IPS-15b (cell line): Measurements from ENCODE around the gene PDCD7.
"Not testable (repeated sequence)": the region's sequence is repeated elsewhere in the genome, so short reads cannot be mapped to it uniquely, and the experiment has no call there.

Experiments
- H3K27me3 ChIP-seq: one replicate; pipeline ENCODE4 v1.6.1; 2013; ENCODE audit warnings: low read length; ENCODE audit not compliant: control insufficient read depth, insufficient read depth
- H3K36me3 ChIP-seq: one replicate; pipeline ENCODE4 v1.6.1; 2013; ENCODE audit warnings: low read length; ENCODE audit not compliant: control insufficient read depth, insufficient read depth
- H3K4me1 ChIP-seq: one replicate; pipeline ENCODE4 v1.6.1; 2013; ENCODE audit warnings: mild to moderate bottlenecking, low read length; ENCODE audit not compliant: control insufficient read depth, insufficient read depth
- H3K4me3 ChIP-seq: one replicate; pipeline ENCODE4 v1.5.1; 2013; ENCODE audit warnings: low read depth, low read length
- H3K9ac ChIP-seq: one replicate; pipeline ENCODE4 v1.6.1; 2013; ENCODE audit warnings: low read depth, mild to moderate bottlenecking, low read length
- H3K9me3 ChIP-seq: one replicate; pipeline ENCODE4 v1.6.1; 2013; ENCODE audit warnings: mild to moderate bottlenecking, low read length; ENCODE audit not compliant: control insufficient read depth, insufficient read depth

PDCD7 gene

GRCh38 chr15:65096481-65097385 is 36.9 kb downstream of the PDCD7 start:
- Histone ChIP-seq H3K4me3 (no peak overlapping the region), H3K27me3 (no peaks in the 10 kb centered on the region), H3K36me3 (no peaks in the 10 kb centered on the region), H3K4me1 (no peaks in the 10 kb centered on the region), H3K9me3 (no peaks in the 10 kb centered on the region), H3K9ac (no peak overlapping the region)

GRCh38 chr15:65095747-65096104 is 37.9 kb downstream of the PDCD7 start:
- Histone ChIP-seq H3K27me3 (no peaks in the 10 kb centered on the region), H3K9ac (no peak overlapping the region), H3K4me3 (no peak overlapping the region)

GRCh38 chr15:65095011-65095746 is 38.4 kb downstream of the PDCD7 start:
- Histone ChIP-seq H3K36me3 (no peaks in the 10 kb centered on the region), H3K9me3 (no peaks in the 10 kb centered on the region), H3K4me3 (no peak overlapping the region), H3K4me1 (no peaks in the 10 kb centered on the region), H3K27me3 (no peaks in the 10 kb centered on the region), H3K9ac (no peak overlapping the region)

More at GRCh38 chr15:65095747-65096104, 37.9 kb downstream of the PDCD7 start:
- Histone ChIP-seq H3K4me1 (no peaks in the 10 kb centered on the region), H3K36me3 (no peaks in the 10 kb centered on the region), H3K9me3 (no peaks in the 10 kb centered on the region)

GRCh38 chr15:65094294-65094995 is 39.2 kb downstream of the PDCD7 start:
- Histone ChIP-seq H3K36me3 (no peaks in the 10 kb centered on the region), H3K9ac (no peak overlapping the region), H3K9me3 (no peaks in the 10 kb centered on the region), H3K4me1 (no peaks in the 10 kb centered on the region), H3K27me3 (no peaks in the 10 kb centered on the region), H3K4me3 (no peak overlapping the region)

- H3K36me3 ChIP-seq, H3K9ac ChIP-seq, H3K27me3 ChIP-seq, H3K4me1 ChIP-seq, H3K9me3 ChIP-seq, H3K4me3 ChIP-seq: not testable (repeated sequence)
Observed at GRCh38 chr15:65093793-65094170, 39.8 kb downstream of the PDCD7 start.

- no peaks in the 10 kb centered on the region for H3K9me3 ChIP-seq
- no peak overlapping the region for H3K9ac ChIP-seq
- no peaks in the 10 kb centered on the region for H3K27me3 ChIP-seq
- no peak overlapping the region for H3K4me3 ChIP-seq
- no peaks in the 10 kb centered on the region for H3K4me1 ChIP-seq
- H3K36me3 ChIP-seq: no peaks in the 10 kb centered on the region
Observed at GRCh38 chr15:65092911-65093792, 40.5 kb downstream of the PDCD7 start.

GRCh38 chr15:65091946-65092770 is 41.5 kb downstream of the PDCD7 start:
- Histone ChIP-seq H3K36me3 (no peaks in the 10 kb centered on the region), H3K9me3 (no peaks in the 10 kb centered on the region), H3K9ac (no peak overlapping the region), H3K4me3 (no peak overlapping the region), H3K4me1 (no peaks in the 10 kb centered on the region), H3K27me3 (no peaks in the 10 kb centered on the region)

- H3K36me3 ChIP-seq: no peaks in the 10 kb centered on the region
- no peak overlapping the region for H3K4me3 ChIP-seq
- peaks cover 2% of the 10 kb centered on the region for H3K4me1 ChIP-seq
- H3K9me3 ChIP-seq: no peaks in the 10 kb centered on the region
- no peak overlapping the region for H3K9ac ChIP-seq
- H3K27me3 ChIP-seq: no peaks in the 10 kb centered on the region
Observed at GRCh38 chr15:65089206-65089824, 44.3 kb downstream of the PDCD7 start.

- Histone ChIP-seq H3K4me3 (no peak overlapping the region), H3K9ac (no peak overlapping the region), H3K9me3 (no peaks in the 10 kb centered on the region), H3K4me1 (peaks cover 7% of the 10 kb centered on the region), H3K27me3 (no peaks in the 10 kb centered on the region), H3K36me3 (no peaks in the 10 kb centered on the region)
Observed at GRCh38 chr15:65088643-65089021, 45.0 kb downstream of the PDCD7 start.

GRCh38 chr15:65087873-65088642 is 45.5 kb downstream of the PDCD7 start:
- H3K36me3 ChIP-seq: no peaks in the 10 kb centered on the region
- no peak overlapping the region for H3K4me3 ChIP-seq
- no peaks in the 10 kb centered on the region for H3K27me3 ChIP-seq
- no peaks in the 10 kb centered on the region for H3K9me3 ChIP-seq
- peaks cover 10% of the 10 kb centered on the region for H3K4me1 ChIP-seq
- no peak overlapping the region for H3K9ac ChIP-seq
